Measurements from ENCODE around the gene ENOX1.

GRCh38 chr13:43528992-43529391, 257.8 kb downstream of the ENOX1 start:
- TF ChIP-seq CTCF (IDR thresholded peaks at IDR 0.05) (no peak), REST (IDR thresholded peaks at IDR 0.05) (no peak), POLR2A (IDR thresholded peaks at IDR 0.05; ENCODE audit: low read length) (no peak), SMC3 (IDR thresholded peaks at IDR 0.05) (no peak), RAD21 (conservative IDR thresholded peaks at IDR 0.05 in 1 of 2, IDR thresholded peaks at IDR 0.05 in 1 of 2) (no peak), ESRRA (IDR thresholded peaks at IDR 0.05; ENCODE audit: borderline replicate concordance, low read length) (no peak), MAX (IDR thresholded peaks at IDR 0.05) (no peak), RNF2 (IDR thresholded peaks at IDR 0.05; ENCODE audit: borderline replicate concordance, low read depth) (no peak), CHD4 (IDR thresholded peaks at IDR 0.05; ENCODE audit: borderline replicate concordance) (no peak), JUNB (IDR thresholded peaks at IDR 0.05) (no peak), MYC (IDR thresholded peaks at IDR 0.05; ENCODE audit: borderline replicate concordance, low read length) (no peak), EP300 (IDR thresholded peaks at IDR 0.05) (no peak), ELK1 (IDR thresholded peaks at IDR 0.05; ENCODE audit: low read depth, low read length) (no peak), KDM1A (IDR thresholded peaks at IDR 0.05; ENCODE audit: low read depth) (no peak)
